ENCODE results near the gene POMZP3. TPM values are rescaled to one million over a fixed set of nuclear protein-coding genes. Genes with fewer than 3 reads are reported as not detected.
A peak's percentile ranks its signal among the peaks of the same experiment; 100 is the strongest.
"Not testable (repeated sequence)": the region's sequence is repeated elsewhere in the genome, so short reads cannot be mapped to it uniquely, and the experiment has no call there.

Gene POMZP3
- total RNA-seq, 1 experiment from 2014 or later = 20.1 TPM

DNA sequence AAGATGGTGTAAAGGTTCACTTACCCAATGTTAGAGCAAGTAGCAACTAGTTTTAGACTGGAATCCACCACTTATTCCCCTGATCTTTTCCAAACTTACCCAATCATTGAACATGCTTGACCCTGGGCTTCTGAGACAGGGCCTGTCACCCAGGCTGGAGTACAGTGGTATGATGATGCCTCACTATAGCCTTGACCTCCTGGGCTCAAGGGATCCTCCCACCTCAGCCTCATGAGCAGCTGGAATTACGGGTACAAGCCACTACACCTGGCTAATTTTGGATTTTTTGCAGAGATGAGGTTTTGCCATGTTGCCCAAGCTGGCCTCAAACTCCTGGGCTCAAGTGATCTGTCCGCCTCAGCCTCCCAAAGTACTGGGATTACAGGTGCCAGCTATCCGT lies 14.8 kb downstream of the POMZP3 start:
- H2AFZ ChIP-seq (ENCODE audit: low read depth, low read length, poor library complexity, severe bottlenecking); H3K36me3 ChIP-seq (ENCODE audit: control insufficient read depth in 1 of 2, insufficient read depth in 2 of 2, low read length in 2 of 2); H3K4me3 ChIP-seq (replicated peaks in 1 of 2; ENCODE audit: low read depth in 1 of 2, low read length in 2 of 2); intact Hi-C loops (cut with micrococcal nuclease); RAD21 ChIA-PET (ENCODE audit: low non-redundant PET in 1 of 2, low total read pairs in 2 of 2, uncharacterized antibody in 2 of 2, unreplicated experiment in 2 of 2); H3K9ac ChIP-seq (ENCODE audit: low read length); DNase-seq (ENCODE audit: low read depth, low spot score); POLR2A ChIA-PET; CTCF ChIA-PET; H3K9me2 ChIP-seq (ENCODE audit: insufficient read depth); H3K79me2 ChIP-seq (ENCODE audit: insufficient read depth, low read length); H3K27ac ChIP-seq (ENCODE audit: low read depth, low read length); H3K4me1 ChIP-seq (ENCODE audit: control insufficient read depth in 1 of 2, insufficient read depth in 2 of 2, low read length in 2 of 2); BruUV-seq (replicated peaks); H3K27me3 ChIP-seq (ENCODE audit: insufficient read depth, low read length); H3K9me3 ChIP-seq (ENCODE audit: control insufficient read depth in 1 of 2, insufficient read depth in 1 of 2, low read depth in 1 of 2, low read length in 2 of 2); H4K20me1 ChIP-seq (ENCODE audit: insufficient read depth); H3K4me2 ChIP-seq (ENCODE audit: low read length): not testable (repeated sequence)
- 0 out of 2 replicates have a peak, but pooled peaks have one; percentile 24 for ATAC-seq

DNA sequence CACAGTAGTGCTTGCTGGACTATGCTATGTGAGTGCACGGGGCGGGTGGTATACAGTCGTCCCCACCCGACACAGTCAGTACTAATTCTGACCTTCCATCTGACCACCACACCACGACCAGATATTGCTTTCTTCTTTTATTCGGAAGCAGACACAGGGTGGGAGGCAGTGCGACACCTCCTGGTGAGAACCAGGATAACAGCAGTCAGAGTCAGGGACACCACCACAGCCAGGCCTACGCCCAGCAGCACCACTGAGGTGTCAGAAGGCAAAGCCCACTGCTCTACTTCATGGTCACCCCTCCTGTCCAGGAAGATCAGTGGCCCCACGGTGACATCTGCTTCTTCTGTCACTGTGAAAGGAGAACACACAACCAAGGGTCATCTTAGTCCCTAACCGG lies 17.2 kb downstream of the POMZP3 start:
- H3K27ac ChIP-seq (ENCODE audit: low read depth, low read length); intact Hi-C loops (cut with micrococcal nuclease); POLR2A ChIA-PET; H2AFZ ChIP-seq (ENCODE audit: low read depth, low read length, poor library complexity, severe bottlenecking); CTCF ChIA-PET; H3K4me1 ChIP-seq (ENCODE audit: control insufficient read depth in 1 of 2, insufficient read depth in 2 of 2, low read length in 2 of 2); H3K9me2 ChIP-seq (ENCODE audit: insufficient read depth); H3K36me3 ChIP-seq (ENCODE audit: control insufficient read depth in 1 of 2, insufficient read depth in 2 of 2, low read length in 2 of 2); H3K4me2 ChIP-seq (ENCODE audit: low read length); H3K79me2 ChIP-seq (ENCODE audit: insufficient read depth, low read length); DNase-seq (ENCODE audit: low read depth, low spot score); RAD21 ChIA-PET (ENCODE audit: low non-redundant PET in 1 of 2, low total read pairs in 2 of 2, uncharacterized antibody in 2 of 2, unreplicated experiment in 2 of 2); H3K27me3 ChIP-seq (ENCODE audit: insufficient read depth, low read length); H3K9me3 ChIP-seq (ENCODE audit: control insufficient read depth in 1 of 2, insufficient read depth in 1 of 2, low read depth in 1 of 2, low read length in 2 of 2); BruUV-seq (replicated peaks); H3K4me3 ChIP-seq (replicated peaks in 1 of 2; ENCODE audit: low read depth in 1 of 2, low read length in 2 of 2); H3K9ac ChIP-seq (ENCODE audit: low read length); H4K20me1 ChIP-seq (ENCODE audit: insufficient read depth): not testable (repeated sequence)
- peak; percentile 57 for ATAC-seq

DNA sequence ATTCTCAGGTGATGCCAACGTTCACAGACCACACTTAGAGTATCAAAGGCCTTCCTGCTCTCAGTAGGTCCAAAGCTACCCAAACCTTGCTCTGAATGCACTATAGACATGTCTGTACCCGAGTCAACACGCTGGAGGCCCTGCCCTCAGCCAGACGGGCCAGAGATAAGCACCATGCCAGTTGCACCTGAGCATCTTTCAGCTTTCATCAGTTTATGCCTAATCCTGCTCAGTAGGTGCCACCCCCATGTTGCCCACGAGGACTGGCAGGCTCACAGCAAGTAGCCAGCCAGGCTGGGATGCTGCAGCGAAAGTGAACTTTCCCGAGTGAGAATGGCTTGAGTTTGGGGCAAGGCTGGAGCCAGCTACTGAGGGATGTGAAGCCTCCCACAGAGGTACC lies 18.6 kb downstream of the POMZP3 start:
- CTCF ChIA-PET; H3K4me2 ChIP-seq (ENCODE audit: low read length); H3K36me3 ChIP-seq (ENCODE audit: control insufficient read depth in 1 of 2, insufficient read depth in 2 of 2, low read length in 2 of 2); H3K9me2 ChIP-seq (ENCODE audit: insufficient read depth); H2AFZ ChIP-seq (ENCODE audit: low read depth, low read length, poor library complexity, severe bottlenecking); ATAC-seq; H3K27me3 ChIP-seq (ENCODE audit: insufficient read depth, low read length); H3K9ac ChIP-seq (ENCODE audit: low read length); H3K9me3 ChIP-seq (ENCODE audit: control insufficient read depth in 1 of 2, insufficient read depth in 1 of 2, low read depth in 1 of 2, low read length in 2 of 2); H3K4me1 ChIP-seq (ENCODE audit: control insufficient read depth in 1 of 2, insufficient read depth in 2 of 2, low read length in 2 of 2); BruUV-seq (replicated peaks); intact Hi-C loops (cut with micrococcal nuclease); H3K27ac ChIP-seq (ENCODE audit: low read depth, low read length); H4K20me1 ChIP-seq (ENCODE audit: insufficient read depth); H3K4me3 ChIP-seq (replicated peaks in 1 of 2; ENCODE audit: low read depth in 1 of 2, low read length in 2 of 2); DNase-seq (ENCODE audit: low read depth, low spot score); POLR2A ChIA-PET; H3K79me2 ChIP-seq (ENCODE audit: insufficient read depth, low read length); RAD21 ChIA-PET (ENCODE audit: low non-redundant PET in 1 of 2, low total read pairs in 2 of 2, uncharacterized antibody in 2 of 2, unreplicated experiment in 2 of 2): not testable (repeated sequence)

DNA sequence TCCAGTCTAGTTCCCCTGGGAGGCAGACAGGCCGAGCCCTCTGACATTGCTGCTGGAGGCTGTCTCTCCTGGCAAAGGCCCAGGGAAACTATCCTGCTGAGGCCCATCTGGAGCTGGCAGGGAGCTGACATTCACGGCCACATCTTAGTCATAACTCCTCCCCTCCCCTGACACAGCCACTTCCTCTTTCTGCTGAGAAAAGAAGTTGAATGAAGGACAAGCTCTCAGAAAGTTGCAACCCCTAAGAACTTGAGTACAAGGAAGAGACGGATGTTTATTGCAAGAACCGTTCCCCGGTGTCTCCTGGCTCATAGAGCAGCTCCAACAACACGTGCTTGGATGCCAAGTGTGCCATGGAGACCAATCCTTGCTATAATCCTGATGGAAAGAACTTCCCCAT lies 21.1 kb downstream of the POMZP3 start:
- RAD21 ChIA-PET (ENCODE audit: low non-redundant PET in 1 of 2, low total read pairs in 2 of 2, uncharacterized antibody in 2 of 2, unreplicated experiment in 2 of 2); POLR2A ChIA-PET; H3K79me2 ChIP-seq (ENCODE audit: insufficient read depth, low read length); CTCF ChIA-PET; H3K9me3 ChIP-seq (ENCODE audit: control insufficient read depth in 1 of 2, insufficient read depth in 1 of 2, low read depth in 1 of 2, low read length in 2 of 2); H3K27ac ChIP-seq (ENCODE audit: low read depth, low read length); H3K36me3 ChIP-seq (ENCODE audit: control insufficient read depth in 1 of 2, insufficient read depth in 2 of 2, low read length in 2 of 2); H4K20me1 ChIP-seq (ENCODE audit: insufficient read depth); intact Hi-C loops (cut with micrococcal nuclease); H3K4me1 ChIP-seq (ENCODE audit: control insufficient read depth in 1 of 2, insufficient read depth in 2 of 2, low read length in 2 of 2); H3K4me3 ChIP-seq (replicated peaks in 1 of 2; ENCODE audit: low read depth in 1 of 2, low read length in 2 of 2); H3K9me2 ChIP-seq (ENCODE audit: insufficient read depth); BruUV-seq (replicated peaks); H3K27me3 ChIP-seq (ENCODE audit: insufficient read depth, low read length); H2AFZ ChIP-seq (ENCODE audit: low read depth, low read length, poor library complexity, severe bottlenecking); H3K9ac ChIP-seq (ENCODE audit: low read length): not testable (repeated sequence)
- H3K4me2 ChIP-seq (ENCODE audit: low read length) = peak overlapping the region; percentile 41
- peak; percentile 50 for DNase-seq (ENCODE audit: low read depth, low spot score)
- peak; percentile 86 for ATAC-seq

DNA sequence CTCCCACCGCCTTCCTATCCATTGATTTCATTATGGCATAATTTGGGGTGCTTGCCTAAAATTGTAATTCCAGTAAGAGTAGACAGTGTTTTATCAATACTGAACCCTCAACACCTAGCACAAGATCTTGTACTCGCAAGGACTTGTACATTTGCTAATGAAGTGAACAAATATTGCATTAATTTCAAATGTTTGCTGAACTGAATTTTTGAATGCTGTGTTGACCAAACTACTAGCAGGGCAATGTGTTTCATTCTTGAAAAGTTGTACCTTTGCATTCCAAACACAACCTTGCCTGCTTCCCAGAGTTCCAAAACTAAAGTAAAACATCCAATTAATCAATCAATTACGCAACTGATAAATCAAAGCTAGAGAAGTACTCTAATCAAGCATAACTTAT lies 26.4 kb downstream of the POMZP3 start:
- H3K9me3 ChIP-seq (ENCODE audit: control insufficient read depth in 1 of 2, insufficient read depth in 1 of 2, low read depth in 1 of 2, low read length in 2 of 2); H2AFZ ChIP-seq (ENCODE audit: low read depth, low read length, poor library complexity, severe bottlenecking); H3K9ac ChIP-seq (ENCODE audit: low read length); intact Hi-C loops (cut with micrococcal nuclease); H3K79me2 ChIP-seq (ENCODE audit: insufficient read depth, low read length); DNase-seq (ENCODE audit: low read depth, low spot score); POLR2A ChIA-PET; H3K4me2 ChIP-seq (ENCODE audit: low read length); H3K36me3 ChIP-seq (ENCODE audit: control insufficient read depth in 1 of 2, insufficient read depth in 2 of 2, low read length in 2 of 2); H4K20me1 ChIP-seq (ENCODE audit: insufficient read depth); H3K9me2 ChIP-seq (ENCODE audit: insufficient read depth); BruUV-seq (replicated peaks); ATAC-seq; H3K4me3 ChIP-seq (replicated peaks in 1 of 2; ENCODE audit: low read depth in 1 of 2, low read length in 2 of 2); CTCF ChIA-PET; RAD21 ChIA-PET (ENCODE audit: low non-redundant PET in 1 of 2, low total read pairs in 2 of 2, uncharacterized antibody in 2 of 2, unreplicated experiment in 2 of 2); H3K27me3 ChIP-seq (ENCODE audit: insufficient read depth, low read length); H3K27ac ChIP-seq (ENCODE audit: low read depth, low read length): not testable (repeated sequence)
- H3K4me1 ChIP-seq (ENCODE audit: control insufficient read depth in 1 of 2, insufficient read depth in 2 of 2, low read length in 2 of 2) = peaks cover 7 to 19% of the 10 kb centered on the region in 2 experiments; a peak in 3 of 4 replicates

All from HCT116 (cell line).